ENCODE data around the gene IFT57. TPM values are rescaled to one million over a fixed set of nuclear protein-coding genes. Genes with fewer than 3 reads are reported as not detected.

The IFT57 gene
- total and polyA plus RNA-seq, 2 of the 8 experiments (the other 6 are each of a cell fraction or from before 2014, with no cell fraction given), result 15.1 to 27.8 TPM

- TF ChIP-seq, protein P1, sequence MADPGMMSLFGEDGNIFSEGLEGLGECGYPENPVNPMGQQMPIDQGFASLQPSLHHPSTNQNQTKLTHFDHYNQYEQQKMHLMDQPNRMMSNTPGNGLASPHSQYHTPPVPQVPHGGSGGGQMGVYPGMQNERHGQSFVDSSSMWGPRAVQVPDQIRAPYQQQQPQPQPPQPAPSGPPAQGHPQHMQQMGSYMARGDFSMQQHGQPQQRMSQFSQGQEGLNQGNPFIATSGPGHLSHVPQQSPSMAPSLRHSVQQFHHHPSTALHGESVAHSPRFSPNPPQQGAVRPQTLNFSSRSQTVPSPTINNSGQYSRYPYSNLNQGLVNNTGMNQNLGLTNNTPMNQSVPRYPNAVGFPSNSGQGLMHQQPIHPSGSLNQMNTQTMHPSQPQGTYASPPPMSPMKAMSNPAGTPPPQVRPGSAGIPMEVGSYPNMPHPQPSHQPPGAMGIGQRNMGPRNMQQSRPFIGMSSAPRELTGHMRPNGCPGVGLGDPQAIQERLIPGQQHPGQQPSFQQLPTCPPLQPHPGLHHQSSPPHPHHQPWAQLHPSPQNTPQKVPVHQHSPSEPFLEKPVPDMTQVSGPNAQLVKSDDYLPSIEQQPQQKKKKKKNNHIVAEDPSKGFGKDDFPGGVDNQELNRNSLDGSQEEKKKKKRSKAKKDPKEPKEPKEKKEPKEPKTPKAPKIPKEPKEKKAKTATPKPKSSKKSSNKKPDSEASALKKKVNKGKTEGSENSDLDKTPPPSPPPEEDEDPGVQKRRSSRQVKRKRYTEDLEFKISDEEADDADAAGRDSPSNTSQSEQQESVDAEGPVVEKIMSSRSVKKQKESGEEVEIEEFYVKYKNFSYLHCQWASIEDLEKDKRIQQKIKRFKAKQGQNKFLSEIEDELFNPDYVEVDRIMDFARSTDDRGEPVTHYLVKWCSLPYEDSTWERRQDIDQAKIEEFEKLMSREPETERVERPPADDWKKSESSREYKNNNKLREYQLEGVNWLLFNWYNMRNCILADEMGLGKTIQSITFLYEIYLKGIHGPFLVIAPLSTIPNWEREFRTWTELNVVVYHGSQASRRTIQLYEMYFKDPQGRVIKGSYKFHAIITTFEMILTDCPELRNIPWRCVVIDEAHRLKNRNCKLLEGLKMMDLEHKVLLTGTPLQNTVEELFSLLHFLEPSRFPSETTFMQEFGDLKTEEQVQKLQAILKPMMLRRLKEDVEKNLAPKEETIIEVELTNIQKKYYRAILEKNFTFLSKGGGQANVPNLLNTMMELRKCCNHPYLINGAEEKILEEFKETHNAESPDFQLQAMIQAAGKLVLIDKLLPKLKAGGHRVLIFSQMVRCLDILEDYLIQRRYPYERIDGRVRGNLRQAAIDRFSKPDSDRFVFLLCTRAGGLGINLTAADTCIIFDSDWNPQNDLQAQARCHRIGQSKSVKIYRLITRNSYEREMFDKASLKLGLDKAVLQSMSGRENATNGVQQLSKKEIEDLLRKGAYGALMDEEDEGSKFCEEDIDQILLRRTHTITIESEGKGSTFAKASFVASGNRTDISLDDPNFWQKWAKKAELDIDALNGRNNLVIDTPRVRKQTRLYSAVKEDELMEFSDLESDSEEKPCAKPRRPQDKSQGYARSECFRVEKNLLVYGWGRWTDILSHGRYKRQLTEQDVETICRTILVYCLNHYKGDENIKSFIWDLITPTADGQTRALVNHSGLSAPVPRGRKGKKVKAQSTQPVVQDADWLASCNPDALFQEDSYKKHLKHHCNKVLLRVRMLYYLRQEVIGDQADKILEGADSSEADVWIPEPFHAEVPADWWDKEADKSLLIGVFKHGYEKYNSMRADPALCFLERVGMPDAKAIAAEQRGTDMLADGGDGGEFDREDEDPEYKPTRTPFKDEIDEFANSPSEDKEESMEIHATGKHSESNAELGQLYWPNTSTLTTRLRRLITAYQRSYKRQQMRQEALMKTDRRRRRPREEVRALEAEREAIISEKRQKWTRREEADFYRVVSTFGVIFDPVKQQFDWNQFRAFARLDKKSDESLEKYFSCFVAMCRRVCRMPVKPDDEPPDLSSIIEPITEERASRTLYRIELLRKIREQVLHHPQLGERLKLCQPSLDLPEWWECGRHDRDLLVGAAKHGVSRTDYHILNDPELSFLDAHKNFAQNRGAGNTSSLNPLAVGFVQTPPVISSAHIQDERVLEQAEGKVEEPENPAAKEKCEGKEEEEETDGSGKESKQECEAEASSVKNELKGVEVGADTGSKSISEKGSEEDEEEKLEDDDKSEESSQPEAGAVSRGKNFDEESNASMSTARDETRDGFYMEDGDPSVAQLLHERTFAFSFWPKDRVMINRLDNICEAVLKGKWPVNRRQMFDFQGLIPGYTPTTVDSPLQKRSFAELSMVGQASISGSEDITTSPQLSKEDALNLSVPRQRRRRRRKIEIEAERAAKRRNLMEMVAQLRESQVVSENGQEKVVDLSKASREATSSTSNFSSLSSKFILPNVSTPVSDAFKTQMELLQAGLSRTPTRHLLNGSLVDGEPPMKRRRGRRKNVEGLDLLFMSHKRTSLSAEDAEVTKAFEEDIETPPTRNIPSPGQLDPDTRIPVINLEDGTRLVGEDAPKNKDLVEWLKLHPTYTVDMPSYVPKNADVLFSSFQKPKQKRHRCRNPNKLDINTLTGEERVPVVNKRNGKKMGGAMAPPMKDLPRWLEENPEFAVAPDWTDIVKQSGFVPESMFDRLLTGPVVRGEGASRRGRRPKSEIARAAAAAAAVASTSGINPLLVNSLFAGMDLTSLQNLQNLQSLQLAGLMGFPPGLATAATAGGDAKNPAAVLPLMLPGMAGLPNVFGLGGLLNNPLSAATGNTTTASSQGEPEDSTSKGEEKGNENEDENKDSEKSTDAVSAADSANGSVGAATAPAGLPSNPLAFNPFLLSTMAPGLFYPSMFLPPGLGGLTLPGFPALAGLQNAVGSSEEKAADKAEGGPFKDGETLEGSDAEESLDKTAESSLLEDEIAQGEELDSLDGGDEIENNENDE (IDR thresholded peaks at IDR 0.05; ENCODE audit: insufficient replicate concordance, low read length), result no peak
- TF ChIP-seq KDM5A (IDR thresholded peaks at IDR 0.05; ENCODE audit: low read length), result no peak
- TF ChIP-seq ZNF274 (IDR thresholded peaks at IDR 0.05; ENCODE audit: borderline replicate concordance, extremely low read depth, low read length), result no peak
- TF ChIP-seq RXRA (IDR thresholded peaks at IDR 0.05; ENCODE audit: insufficient read depth, low read depth, low read length), result no peak
- TF ChIP-seq E2F6 (IDR thresholded peaks at IDR 0.05), result no peak
- no peak for TF ChIP-seq TBP (IDR thresholded peaks at IDR 0.05; ENCODE audit: low read depth, low read length)
- no peak for TF ChIP-seq SIRT6 (IDR thresholded peaks at IDR 0.05; ENCODE audit: low read length)
- TF ChIP-seq FOSL1 (IDR thresholded peaks at IDR 0.05; ENCODE audit: insufficient read depth, low read depth, low read length), result no peak
- no peak for TF ChIP-seq SAP30 (IDR thresholded peaks at IDR 0.05; ENCODE audit: insufficient read depth, insufficient replicate concordance, low read length)
- TF ChIP-seq SUZ12 (IDR thresholded peaks at IDR 0.05; ENCODE audit: low read length), result no peak
- TF ChIP-seq JUND (IDR thresholded peaks at IDR 0.05; ENCODE audit: low read length), result no peak
- TF ChIP-seq RBBP5 (IDR thresholded peaks at IDR 0.05; ENCODE audit: borderline replicate concordance, low read depth, low read length), result no peak
These were observed 42.0 kb downstream of the IFT57 start (continued) for GRCh38 chr3:108180194-108180593.
